Endothelial cell of umbilical vein (primary cell): ENCODE results near the gene LRRC23.

ENCODE experiments used
- CTCF ChIP-seq, 2 donors: IDR thresholded peaks; 1 replicate in 1 of 2; 2 replicates in 1 of 2; pipeline ENCODE4 v1.5.1; 2011; ENCODE audit warnings: low read length in 2 of 2, mild to moderate bottlenecking in 2 of 2, moderate library complexity in 2 of 2, control low read depth in 1 of 2, inconsistent platforms in 1 of 2, low read depth in 1 of 2; ENCODE audit not compliant: insufficient read depth in 1 of 2; ENCODE audit errors: extremely low read depth in 1 of 2
- EZH2 ChIP-seq: IDR thresholded peaks from 2 replicates; pipeline ENCODE4 v1.6.1; 2012; ENCODE audit warnings: borderline replicate concordance, low read depth, mild to moderate bottlenecking, moderate library complexity, low read length, inconsistent platforms; ENCODE audit not compliant: severe bottlenecking
- JUN ChIP-seq: IDR thresholded peaks from 2 replicates; pipeline ENCODE4 v1.6.1; 2011; ENCODE audit warnings: borderline replicate concordance, low read depth; ENCODE audit not compliant: insufficient read length, insufficient read depth
- MAX ChIP-seq: IDR thresholded peaks from 2 replicates; pipeline ENCODE4 v1.6.1; 2011; ENCODE audit not compliant: insufficient read depth, insufficient read length
- POLR2A ChIP-seq: IDR thresholded peaks from 2 replicates; pipeline ENCODE4 v1.6.1; 2012; ENCODE audit warnings: low read depth, mild to moderate bottlenecking, control low read depth, low read length

GRCh38 chr12:6883252-6883651, 21.4 kb upstream of the LRRC23 start:
- TF ChIP-seq POLR2A (no peak), EZH2 (no peak), CTCF (IDR thresholded peaks at IDR 0.05; ENCODE audit: extremely low read depth in 1 of 2, insufficient read depth in 1 of 2, low read depth in 1 of 2, low read length in 2 of 2) (no peak), MAX (no peak), JUN (no peak)
